ENCODE results near the gene FAM3A.

Gene FAM3A

GRCh38 chrX:154534526-154535322 is 18.7 kb upstream of the FAM3A start:
- DNase-seq = peak; percentile 82

- no peak for DNase-seq
Observed at GRCh38 chrX:154532690-154533089, 16.7 kb upstream of the FAM3A start.

- DNase-seq = no peak
Observed at GRCh38 chrX:154531626-154532025, 15.6 kb upstream of the FAM3A start.

GRCh38 chrX:154530286-154530685 is 14.3 kb upstream of the FAM3A start:
- DNase-seq = no peak

- no peak for DNase-seq
Observed at GRCh38 chrX:154529206-154529612, 13.2 kb upstream of the FAM3A start.

GRCh38 chrX:154526901-154527675 is 11.1 kb upstream of the FAM3A start:
- DNase-seq = peak; percentile 51

- no peak for DNase-seq
Observed at GRCh38 chrX:154525606-154526490, 9.8 kb upstream of the FAM3A start.

DNA sequence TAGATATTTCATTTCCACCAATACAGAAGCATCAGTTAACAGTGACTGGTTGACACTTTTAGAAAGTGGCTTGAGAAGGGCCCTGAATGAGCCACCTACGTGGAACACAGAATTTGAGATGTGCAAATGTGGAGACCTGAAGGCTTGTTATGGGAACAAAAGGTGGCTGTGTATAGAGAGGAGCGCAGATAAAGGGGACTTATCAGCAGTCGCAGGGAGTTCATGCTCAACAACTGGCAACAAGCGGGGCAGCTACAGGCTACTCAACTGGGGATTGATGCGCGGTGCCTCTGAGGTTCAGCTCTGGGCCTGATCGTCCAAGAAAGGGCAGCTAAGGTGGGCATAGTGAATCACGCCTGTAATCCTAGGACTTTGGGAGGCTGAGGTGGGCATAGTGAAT is 3.4 kb upstream of the FAM3A start:
- DNase-seq = no peak

- DNase-seq = no peak
Observed at GRCh38 chrX:154517101-154517781, 1.2 kb upstream of the FAM3A start.

DNA sequence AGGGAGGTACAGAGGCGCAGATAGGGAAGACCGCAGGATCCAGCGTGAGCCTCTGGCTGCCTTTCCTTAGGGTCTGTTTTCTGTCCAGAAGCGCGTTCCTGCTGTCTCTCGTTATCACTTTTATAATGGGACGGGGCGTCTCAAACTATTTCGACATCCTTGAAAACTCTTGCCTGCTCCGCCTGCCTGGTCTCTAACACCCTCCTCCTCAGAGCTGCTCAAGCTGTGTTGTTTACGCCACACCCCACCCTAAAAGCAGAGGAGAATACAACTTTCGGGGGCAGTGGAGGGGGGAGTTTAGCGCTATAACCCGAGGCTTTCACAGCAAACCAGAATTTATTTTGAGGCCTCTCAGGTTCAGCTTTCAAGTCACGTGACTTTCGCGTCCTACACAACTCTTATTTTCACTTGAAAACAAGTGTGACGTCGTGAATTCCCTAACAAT is 646 bp upstream of the FAM3A start:
- DNase-seq = no peak

DNA sequence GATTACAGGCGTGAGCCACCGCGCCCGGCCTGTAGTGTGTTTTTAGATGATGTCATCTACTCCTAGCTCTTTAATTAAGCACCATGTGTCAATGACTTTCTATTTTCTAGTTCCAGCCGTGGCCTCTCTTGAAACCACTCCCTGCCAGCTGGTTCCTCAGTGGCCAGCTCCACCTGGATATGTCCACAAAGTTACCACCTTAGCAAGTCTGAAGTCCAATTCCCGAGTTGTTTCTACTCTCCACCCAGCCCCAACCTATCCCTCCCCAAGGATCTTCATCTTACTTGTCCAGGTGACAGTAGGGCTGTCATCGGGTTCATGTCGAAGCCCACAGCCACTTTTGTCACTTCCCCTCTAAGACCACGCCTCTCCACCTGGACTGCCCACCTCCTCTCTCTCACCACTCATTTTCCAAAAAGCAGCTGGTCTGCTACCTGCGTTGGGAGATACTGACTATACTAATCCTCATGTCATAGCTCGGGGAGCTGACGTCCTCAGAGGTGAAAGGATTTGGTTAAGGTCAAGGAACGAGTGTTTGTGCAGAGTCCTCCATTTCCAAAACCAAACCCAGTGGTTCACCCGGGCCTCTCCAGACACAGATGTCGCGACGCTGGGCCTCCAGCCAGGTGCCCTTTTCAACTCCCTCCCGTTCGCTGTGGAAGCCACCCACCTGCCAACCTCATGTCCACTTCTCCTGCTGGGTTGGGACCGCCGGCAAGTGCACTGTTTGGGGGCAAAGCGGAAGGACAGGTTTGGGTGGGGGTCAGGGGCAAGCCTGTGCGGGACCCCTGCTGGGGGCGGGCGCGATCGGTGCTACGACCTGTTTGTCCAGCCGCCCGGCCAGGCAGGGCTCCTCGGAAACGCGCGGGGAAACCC is 704 bp downstream of the FAM3A start:
- DNase-seq = no peak

GRCh38 chrX:154513716-154514115 is 2.3 kb downstream of the FAM3A start:
- DNase-seq = no peak

DNA sequence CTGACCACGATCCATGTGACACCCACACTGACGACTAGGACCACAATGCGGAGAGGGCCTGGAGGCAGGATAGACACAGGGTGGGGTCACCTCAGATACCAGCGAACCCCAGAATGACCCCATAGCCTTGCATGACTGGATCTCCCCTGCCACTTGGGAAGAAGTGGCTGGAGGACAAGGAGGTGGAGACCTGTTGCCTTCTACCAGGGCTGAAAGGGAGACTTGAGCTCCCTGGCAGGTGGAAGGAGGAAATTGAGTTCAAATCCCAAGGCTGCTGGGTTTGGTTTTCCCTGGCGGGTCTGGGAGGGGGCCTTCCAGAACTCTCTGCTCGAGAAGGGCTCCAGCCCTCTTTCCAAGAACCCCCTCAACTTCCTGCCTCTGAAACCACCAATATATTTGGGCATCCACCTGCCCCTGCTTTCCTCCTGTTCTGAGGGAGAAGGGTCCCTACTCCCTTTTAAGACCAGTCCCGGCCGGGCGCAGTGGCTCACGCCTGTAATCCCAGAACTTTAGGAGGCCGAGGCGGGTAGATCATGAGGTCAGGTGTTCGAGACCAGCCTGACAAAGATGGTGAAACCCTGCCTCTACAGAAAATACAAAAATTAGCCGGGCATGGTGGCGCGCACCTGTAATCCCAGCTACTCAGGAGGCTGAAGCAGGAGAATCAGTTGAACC is 3.0 kb downstream of the FAM3A start:
- DNase-seq = no peak

GRCh38 chrX:154511761-154512160 is 4.3 kb downstream of the FAM3A start:
- DNase-seq = no peak

DNA sequence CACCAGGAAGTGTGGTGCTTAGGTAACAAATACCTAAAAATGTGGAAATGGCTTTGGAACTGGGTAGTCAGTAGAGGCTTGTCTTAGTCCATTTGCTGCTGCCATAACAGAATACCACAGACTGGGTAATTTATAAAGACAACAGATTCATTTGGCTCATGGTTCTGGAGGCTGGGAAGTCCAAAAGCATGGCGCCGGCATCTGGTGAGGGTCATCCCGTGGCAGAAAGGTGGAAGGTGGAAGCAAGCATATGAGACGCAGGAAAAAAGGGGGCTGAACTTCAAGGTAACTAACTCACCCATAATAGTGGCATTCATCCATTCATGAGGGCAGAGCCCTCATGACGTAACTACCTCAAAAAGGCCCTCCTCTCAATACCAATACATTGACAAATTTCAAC is 6.6 kb downstream of the FAM3A start:
- DNase-seq = no peak

DNA sequence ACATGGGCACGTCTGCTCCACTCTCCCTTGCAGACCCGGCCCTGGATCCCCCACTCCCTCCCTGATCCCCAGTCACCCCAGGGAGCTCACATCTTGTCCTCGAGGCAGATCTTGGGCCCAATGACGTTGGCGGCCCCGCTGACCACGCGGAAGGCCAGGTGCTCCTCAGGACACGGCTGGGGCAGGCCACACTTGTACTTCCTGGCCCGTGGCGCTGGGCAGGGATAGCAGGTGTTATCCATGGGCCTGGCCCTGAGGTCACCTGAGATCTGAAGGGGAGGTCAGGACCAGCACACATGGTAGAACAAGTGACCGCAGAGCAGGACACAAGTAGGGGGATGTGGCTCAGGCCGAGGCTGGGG is 7.7 kb downstream of the FAM3A start:
- DNase-seq = no peak

DNA sequence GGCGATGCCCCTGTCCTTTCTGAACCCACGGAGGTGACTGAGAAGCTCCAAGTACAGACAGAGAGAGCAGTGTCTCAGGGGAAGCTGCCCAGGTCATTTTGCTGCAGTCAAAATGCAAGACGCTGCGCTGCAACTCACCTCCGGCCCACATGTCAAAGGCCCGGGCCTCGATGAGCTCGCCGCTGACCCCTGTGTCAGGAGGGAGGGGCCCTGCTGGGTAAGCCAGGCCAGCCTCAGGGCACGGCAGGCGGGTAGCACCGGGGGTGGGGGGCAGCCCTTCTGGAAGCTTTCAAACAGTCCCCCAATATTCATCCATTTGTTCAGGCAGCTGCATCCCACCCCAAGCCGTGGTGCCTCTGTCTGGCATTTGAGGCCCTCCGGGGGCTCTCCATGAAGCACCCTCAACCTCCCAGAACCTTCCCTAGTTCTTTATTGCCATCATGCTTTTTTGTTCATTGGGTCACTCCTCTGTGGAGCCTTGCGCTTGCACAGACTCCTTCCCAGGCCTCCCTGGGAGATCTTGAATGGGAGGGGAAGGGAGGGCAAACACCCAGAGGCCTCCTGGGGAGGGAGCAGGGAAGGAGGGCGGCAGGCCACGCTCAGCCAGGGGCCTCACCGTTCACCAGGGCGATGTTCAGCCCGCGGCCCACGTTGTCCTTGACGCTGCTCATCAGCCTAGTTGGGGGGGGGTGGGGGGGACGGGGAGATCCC is 8.2 kb downstream of the FAM3A start:
- DNase-seq = no peak

DNA sequence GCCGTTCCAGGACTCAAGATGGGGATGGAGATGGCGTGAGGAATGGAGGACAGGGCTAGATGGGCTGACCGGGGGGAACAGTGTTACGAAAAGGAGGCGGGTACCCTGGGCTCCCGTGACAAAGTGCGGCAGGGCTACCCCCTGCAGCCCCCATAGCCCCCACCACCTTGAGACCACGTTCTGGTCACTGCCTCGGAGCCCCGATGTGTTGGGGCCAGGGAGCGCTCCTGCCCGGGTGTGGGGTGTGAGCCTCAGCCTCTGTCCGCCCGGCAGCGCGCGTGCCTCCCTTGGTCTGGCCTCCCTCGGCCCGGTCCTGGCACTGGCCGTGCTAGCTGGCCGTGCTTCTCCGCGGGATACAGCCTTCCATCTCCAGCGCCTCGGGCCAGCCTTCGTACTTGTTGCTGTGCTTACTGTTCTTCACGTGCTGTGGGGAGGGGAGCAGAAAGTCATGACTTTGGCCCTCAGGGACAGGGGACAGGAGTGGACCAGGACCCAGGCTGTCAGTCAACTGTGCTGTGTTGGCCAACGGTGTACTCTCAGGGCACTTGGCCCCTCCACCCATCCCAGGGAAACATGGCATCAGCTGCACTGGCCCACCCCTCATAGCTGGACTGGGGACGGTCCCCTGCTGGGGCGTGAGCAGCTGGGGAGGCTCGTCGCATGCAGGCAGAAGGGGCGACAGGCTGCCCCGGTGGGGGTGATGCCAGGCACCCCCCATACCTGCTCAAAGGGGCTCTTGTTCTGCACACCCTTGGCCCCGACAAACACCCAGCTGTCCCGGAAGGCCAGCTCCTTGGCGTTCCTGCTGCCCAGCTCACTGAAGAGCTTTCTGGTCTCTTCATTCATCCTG is 9.3 kb downstream of the FAM3A start:
- no peak for DNase-seq

GRCh38 chrX:154505734-154506133 is 10.3 kb downstream of the FAM3A start:
- no peak for DNase-seq
